Activated naive CD4-positive, alpha-beta T cell treated with anti-CD3 and anti-CD28 coated beads, Interleukin-2, amount 10 ng/mL, durations not matched to agents 7 days and 5 days (primary cell): Measurements from ENCODE around the gene PIAS4.
"Not testable (repeated sequence)": the region's sequence is repeated elsewhere in the genome, so short reads cannot be mapped to it uniquely, and the experiment has no call there.

ENCODE experiments used
- CTCF ChIA-PET: fragments of 350-600 bp; sonication (Branson Sonifier 250); formaldehyde crosslinking; loops from one replicate; lab custom pipeline; 2021; ENCODE audit warnings: antibody characterized with exemption; lab: Charles Lee
- DNase-seq: peaks from one replicate; pipeline ENCODE4 v3.0.0-alpha.2; 2020
- H3K27ac Mint-ChIP-seq: one replicate; pipeline ENCODE4 v1.8.0; 2021; ENCODE audit warnings: mild to moderate bottlenecking, moderate library complexity, mixed read lengths
- H3K27me3 Mint-ChIP-seq: one replicate; pipeline ENCODE4 v1.8.0; 2021; ENCODE audit warnings: mild to moderate bottlenecking, mixed read lengths
- H3K36me3 Mint-ChIP-seq: one replicate; pipeline ENCODE4 v1.8.0; 2021; ENCODE audit warnings: mixed read lengths
- H3K4me1 Mint-ChIP-seq: one replicate; pipeline ENCODE4 v1.8.0; 2021; ENCODE audit warnings: mixed read lengths
- H3K4me3 Mint-ChIP-seq: one replicate; pipeline ENCODE4 v1.8.0; 2021; ENCODE audit warnings: mild to moderate bottlenecking, moderate library complexity, mixed read lengths
- H3K9me3 Mint-ChIP-seq: one replicate; pipeline ENCODE4 v1.8.0; 2021; ENCODE audit warnings: mixed read lengths

Gene PIAS4

GRCh38 chr19:3982701-3983541, 24.6 kb upstream of the PIAS4 start:
- no peaks in the 10 kb centered on the region for H3K27me3 Mint-ChIP-seq
- peaks cover 51% of the 10 kb centered on the region for H3K36me3 Mint-ChIP-seq
- CTCF ChIA-PET, result interaction anchor here (0.7 to 0.9 kb wide), 2 partner anchors 11 to 204 kb away, joined by 3 read pairs; no protein-coding TSS in a partner anchor
- H3K27ac Mint-ChIP-seq, result peak overlapping the region; percentile 64
- H3K4me1 Mint-ChIP-seq, result peaks cover 63% of the 10 kb centered on the region
- H3K4me3 Mint-ChIP-seq, result peak overlapping the region; percentile 97
- no peaks in the 10 kb centered on the region for H3K9me3 Mint-ChIP-seq
- peak; percentile 21 for DNase-seq

GRCh38 chr19:3983542-3983914, 24.0 kb upstream of the PIAS4 start:
- H3K27ac Mint-ChIP-seq, result peak overlapping the region; percentile 64
- H3K4me1 Mint-ChIP-seq, result peaks cover 65% of the 10 kb centered on the region
- no peaks in the 10 kb centered on the region for H3K27me3 Mint-ChIP-seq
- no peak for DNase-seq
- peak overlapping the region; percentile 97 for H3K4me3 Mint-ChIP-seq
- H3K9me3 Mint-ChIP-seq, result no peaks in the 10 kb centered on the region
- CTCF ChIA-PET, result interaction anchor here (0.7 kb wide), 1 partner anchor 11 kb away, joined by 3 read pairs; no protein-coding TSS in a partner anchor
- H3K36me3 Mint-ChIP-seq, result peaks cover 48% of the 10 kb centered on the region

GRCh38 chr19:3983936-3984583, 23.5 kb upstream of the PIAS4 start:
- Mint-ChIP-seq H3K36me3 (peaks cover 45% of the 10 kb centered on the region), H3K4me1 (peaks cover 65% of the 10 kb centered on the region), H3K4me3 (peak overlapping the region; percentile 97), H3K27ac (peak overlapping the region; percentile 90), H3K27me3 (no peaks in the 10 kb centered on the region), H3K9me3 (no peaks in the 10 kb centered on the region)
- CTCF ChIA-PET, result interaction anchor here (0.7 to 0.9 kb wide), 2 partner anchors 12 to 13 kb away, joined by 3 read pairs; partner anchors contain the start of gene DAPK3
- peak; percentile 22 for DNase-seq

- CTCF ChIA-PET, result interaction anchor here (0.9 to 1.4 kb wide), 2 partner anchors 13 to 222 kb away, joined by 3 read pairs; partner anchors contain the start of genes DAPK3 and MRPL54
- no peak for DNase-seq
- H3K9me3 Mint-ChIP-seq, result no peaks in the 10 kb centered on the region
- H3K4me3 Mint-ChIP-seq, result peak overlapping the region; percentile 97
- H3K27me3 Mint-ChIP-seq, result no peaks in the 10 kb centered on the region
- H3K36me3 Mint-ChIP-seq, result peaks cover 41% of the 10 kb centered on the region
- H3K4me1 Mint-ChIP-seq, result peaks cover 62% of the 10 kb centered on the region
- peak overlapping the region; percentile 90 for H3K27ac Mint-ChIP-seq
Measured at GRCh38 chr19:3984584-3984907, 23.0 kb upstream of the PIAS4 start.

GRCh38 chr19:3984908-3985642, 22.5 kb upstream of the PIAS4 start, which contains the start of gene EEF2:
Gene EEF2, minus strand, starts transcription at chr19:3985463. Its CDS starts 83 bp downstream, at chr19:3985380.
- Mint-ChIP-seq H3K4me1 (peaks cover 59% of the 10 kb centered on the region), H3K9me3 (no peaks in the 10 kb centered on the region), H3K27me3 (no peaks in the 10 kb centered on the region), H3K27ac (peak within 1 kb of the TSS; percentile 90), H3K36me3 (peaks cover 37% of the 10 kb centered on the region), H3K4me3 (peak within 1 kb of the TSS; percentile 97)
- peak; percentile 92 for DNase-seq
- CTCF ChIA-PET, result interaction anchor here (1.1 to 1.7 kb wide), 7 partner anchors 16 to 223 kb away, joined by 3 to 14 read pairs (median 4); partner anchors contain the start of genes MRPL54 and PIAS4

- no peaks in the 10 kb centered on the region for H3K27me3 Mint-ChIP-seq
- DNase-seq, result no peak
- CTCF ChIA-PET, result interaction anchor here (0.7 to 1.7 kb wide), 8 partner anchors 17 to 223 kb away, joined by 3 to 14 read pairs (median 4); partner anchors contain the start of genes MRPL54 and PIAS4
- H3K9me3 Mint-ChIP-seq, result no peaks in the 10 kb centered on the region
- peak overlapping the region; percentile 90 for H3K27ac Mint-ChIP-seq
- H3K4me1 Mint-ChIP-seq, result peaks cover 62% of the 10 kb centered on the region
- H3K4me3 Mint-ChIP-seq, result peak overlapping the region; percentile 97
- H3K36me3 Mint-ChIP-seq, result peaks cover 37% of the 10 kb centered on the region
Measured at GRCh38 chr19:3985643-3986259, 21.8 kb upstream of the PIAS4 start.

GRCh38 chr19:3986260-3987041, 21.1 kb upstream of the PIAS4 start:
- Mint-ChIP-seq H3K27me3 (no peaks in the 10 kb centered on the region), H3K27ac (peak overlapping the region; percentile 90), H3K4me1 (peaks cover 63% of the 10 kb centered on the region), H3K36me3 (peaks cover 34% of the 10 kb centered on the region), H3K4me3 (peak overlapping the region; percentile 97), H3K9me3 (no peaks in the 10 kb centered on the region)
- CTCF ChIA-PET, result interaction anchor here (0.7 to 2.1 kb wide), 7 partner anchors 18 to 218 kb away, joined by 3 to 18 read pairs (median 9); no protein-coding TSS in a partner anchor
- DNase-seq, result peak; percentile 73

GRCh38 chr19:3987619-3988371, 19.7 kb upstream of the PIAS4 start:
- no peaks in the 10 kb centered on the region for H3K9me3 Mint-ChIP-seq
- peak overlapping the region; percentile 89 for H3K27ac Mint-ChIP-seq
- peaks cover 58% of the 10 kb centered on the region for H3K4me1 Mint-ChIP-seq
- peaks cover 22% of the 10 kb centered on the region for H3K36me3 Mint-ChIP-seq
- H3K27me3 Mint-ChIP-seq, result no peaks in the 10 kb centered on the region
- H3K4me3 Mint-ChIP-seq, result peak overlapping the region; percentile 72
- peak; percentile 90 for DNase-seq
- CTCF ChIA-PET, result interaction anchor here (0.6 to 2.1 kb wide), 16 partner anchors 9 to 484 kb away, joined by 3 to 18 read pairs (median 3); partner anchors contain the start of genes DAPK3, HDGFL2 and PIAS4

- CTCF ChIA-PET, result interaction anchor here (1.2 to 1.4 kb wide), 3 partner anchors 11 to 149 kb away, joined by 3 read pairs; no protein-coding TSS in a partner anchor
- Mint-ChIP-seq H3K4me1 (peaks cover 32% of the 10 kb centered on the region), H3K27me3 (no peaks in the 10 kb centered on the region), H3K27ac (peak overlapping the region; percentile 22), H3K4me3 (peak overlapping the region; percentile 4), H3K36me3 (no peaks in the 10 kb centered on the region), H3K9me3 (no peaks in the 10 kb centered on the region)
- DNase-seq, result no peak
Measured at GRCh38 chr19:3990815-3991117, 16.8 kb upstream of the PIAS4 start.

- H3K4me3 Mint-ChIP-seq, result no peak overlapping the region
- peaks cover 10% of the 10 kb centered on the region for H3K4me1 Mint-ChIP-seq
- no peak for DNase-seq
- H3K27ac Mint-ChIP-seq, result no peak overlapping the region
- no peaks in the 10 kb centered on the region for H3K27me3 Mint-ChIP-seq
- H3K9me3 Mint-ChIP-seq, result no peaks in the 10 kb centered on the region
- CTCF ChIA-PET, result interaction anchor here (1.4 kb wide), 1 partner anchor 144 kb away, joined by 5 read pairs; no protein-coding TSS in a partner anchor
- no peaks in the 10 kb centered on the region for H3K36me3 Mint-ChIP-seq
Measured at GRCh38 chr19:3995607-3996006, 11.9 kb upstream of the PIAS4 start.

GRCh38 chr19:3998667-3999412, 8.7 kb upstream of the PIAS4 start:
- not testable (repeated sequence) for H3K27me3 Mint-ChIP-seq, H3K36me3 Mint-ChIP-seq, H3K27ac Mint-ChIP-seq, DNase-seq, H3K4me1 Mint-ChIP-seq, H3K9me3 Mint-ChIP-seq, H3K4me3 Mint-ChIP-seq
- CTCF ChIA-PET, result interaction anchor here (0.6 to 1.1 kb wide), 2 partner anchors 209 to 238 kb away, joined by 3 read pairs; partner anchors contain the start of gene APBA3
